HepG2 (cell line): Measurements from ENCODE around the gene ECHDC1. TPM values are rescaled to one million over a fixed set of nuclear protein-coding genes. Genes with fewer than 3 reads are reported as not detected.

ENCODE experiments used
- ATF4 ChIP-seq, 2 experiments: fragments of 450-650 bp in 1 of 2; sonication (generic) in 1 of 2; formaldehyde crosslinking; IDR thresholded peaks; 2 replicates each; pipeline versions ENCODE4 v1.5.0 to v1.8.0; 2020 to 2022; ENCODE audit warnings: mild to moderate bottlenecking in 1 of 2, missing genetic modification reagents in 1 of 2
- GLI4 ChIP-seq: sonication (generic); formaldehyde crosslinking; IDR thresholded peaks from 2 replicates; pipeline ENCODE4 v1.5.1; 2020; ENCODE audit warnings: missing genetic modification reagents, mild to moderate bottlenecking, moderate library complexity, borderline replicate concordance
- JARID2 ChIP-seq: sonication (generic); formaldehyde crosslinking; IDR thresholded peaks from 2 replicates; pipeline ENCODE4 v1.8.1; 2023; ENCODE audit warnings: missing genetic modification reagents, inconsistent platforms; ENCODE audit not compliant: insufficient replicate concordance
- MTF1 ChIP-seq: sonication (generic); formaldehyde crosslinking; IDR thresholded peaks from 2 replicates; pipeline ENCODE4 v1.5.0; 2020; ENCODE audit warnings: missing genetic modification reagents
- NFKB2 ChIP-seq: sonication (generic); formaldehyde crosslinking; IDR thresholded peaks from 2 replicates; pipeline ENCODE4 v1.4.0; 2020; ENCODE audit warnings: missing genetic modification reagents, borderline replicate concordance
- PRDM10 ChIP-seq: sonication (generic); formaldehyde crosslinking; IDR thresholded peaks from 2 replicates; pipeline ENCODE4 v1.4.0; 2020; ENCODE audit warnings: low read depth, missing genetic modification reagents
- SYNCRIP ChIP-seq: fragments of 200-400 bp; formaldehyde crosslinking; IDR thresholded peaks from 2 replicates; pipeline ENCODE4 v1.6.1; 2018; ENCODE audit warnings: mild to moderate bottlenecking, low read depth, low read length; ENCODE audit not compliant: insufficient read depth
- U2AF1 ChIP-seq: fragments of 200-400 bp; formaldehyde crosslinking; optimal IDR thresholded peaks from 2 replicates; pipeline ENCODE3; 2017; ENCODE audit warnings: mild to moderate bottlenecking, low read depth, low read length
- ZBTB2 ChIP-seq: sonication (generic); formaldehyde crosslinking; IDR thresholded peaks from 2 replicates; pipeline ENCODE4 v1.8.0; 2022; ENCODE audit warnings: low read depth, missing genetic modification reagents
- ZBTB44 ChIP-seq: sonication (generic); formaldehyde crosslinking; IDR thresholded peaks from 2 replicates; pipeline ENCODE4 v1.4.0; 2020; ENCODE audit warnings: missing genetic modification reagents
- ZFP90 ChIP-seq: sonication (generic); formaldehyde crosslinking; IDR thresholded peaks from 2 replicates; pipeline ENCODE4 v1.8.0; 2022; ENCODE audit warnings: missing genetic modification reagents, mild to moderate bottlenecking, inconsistent platforms, borderline replicate concordance
- ZNF24 ChIP-seq: fragments of 450-650 bp; IDR thresholded peaks from 2 replicates; pipeline ENCODE4 v1.6.1; 2017; ENCODE audit warnings: antibody characterized with exemption, mild to moderate bottlenecking
- ZNF280B ChIP-seq: sonication (generic); formaldehyde crosslinking; IDR thresholded peaks from 2 replicates; pipeline ENCODE4 v1.5.0; 2020; ENCODE audit warnings: missing genetic modification reagents, mild to moderate bottlenecking, borderline replicate concordance
- ZNF367 ChIP-seq: sonication (generic); formaldehyde crosslinking; IDR thresholded peaks from 2 replicates; pipeline ENCODE4 v1.4.0; 2020; ENCODE audit warnings: missing genetic modification reagents, borderline replicate concordance
- ZNF451 ChIP-seq: sonication (generic); formaldehyde crosslinking; IDR thresholded peaks from 2 replicates; pipeline ENCODE4 v1.5.0; 2020; ENCODE audit warnings: mild to moderate bottlenecking, missing genetic modification reagents
- ZNF503 ChIP-seq: sonication (generic); formaldehyde crosslinking; IDR thresholded peaks from 2 replicates; pipeline ENCODE4 v1.4.0; 2020; ENCODE audit warnings: missing genetic modification reagents
- ZNF792 ChIP-seq: IDR thresholded peaks from 2 replicates; pipeline ENCODE4 v1.6.1; 2016
- ZSCAN25 ChIP-seq: sonication (generic); formaldehyde crosslinking; IDR thresholded peaks from 2 replicates; pipeline ENCODE4 v1.8.0; 2022; ENCODE audit warnings: mild to moderate bottlenecking, missing genetic modification reagents
- polyA plus RNA-seq, 8 experiments: library from polyadenylated mRNA; depleted of rRNA in 3 of 8; stranded (reverse) in 7 of 8; unstranded in 1 of 8; fragments of >200 nt; fragmentation: Illumina TruSeq in 4 of 8; extraction: Trizol in 4 of 8; gene quantifications; 2 replicates each; pipeline versions ENCODE4 v1.2.1 to v1.2.3, GENCODE V29; 2011 to 2016; ENCODE audit warnings: low read depth in 4 of 8, missing spikeins in 1 of 8, mixed read lengths in 1 of 8; ENCODE audit not compliant: insufficient read depth in 1 of 8
- total RNA-seq, 5 experiments: library from RNA; depleted of rRNA; stranded (reverse); fragments of >200 nt; fragmentation: Illumina TruSeq; extraction: Trizol; gene quantifications; 2 replicates each; pipeline ENCODE4 v1.2.3, GENCODE V29; 2016; ENCODE audit warnings: low read depth in 1 of 5

Gene ECHDC1
- total and polyA plus RNA-seq, 2 of the 13 experiments (the other 11 are each of a cell fraction or from before 2014, with no cell fraction given): 32.8 to 98.1 TPM

GRCh38 chr6:127297502-127298070, 45.8 kb downstream of the ECHDC1 start (continued):
- no peak for TF ChIP-seq SYNCRIP
- peak; percentile 53 for TF ChIP-seq U2AF1
- no peak for TF ChIP-seq ZBTB2 (CRISPR knock-in tag)
- no peak for TF ChIP-seq ZNF367
- TF ChIP-seq JARID2 (CRISPR knock-in tag): no peak
- TF ChIP-seq ZNF451 (CRISPR knock-in tag): no peak
- no peak for TF ChIP-seq ZNF280B (CRISPR knock-in tag)
- TF ChIP-seq PRDM10 (CRISPR knock-in tag): peak; percentile 97
- TF ChIP-seq NFKB2 (CRISPR knock-in tag): no peak
- TF ChIP-seq ZSCAN25 (CRISPR knock-in tag): no peak
- TF ChIP-seq GLI4 (CRISPR knock-in tag): no peak
- TF ChIP-seq ZNF792 (CRISPR knock-in tag): no peak
- no peak for TF ChIP-seq MTF1 (CRISPR knock-in tag)
- 0 out of 4 replicates have a peak, but pooled peaks of 1 of the 2 experiments have one; percentile 13 for TF ChIP-seq ATF4 (CRISPR knock-in tag; IDR thresholded peaks at IDR 0.05)
- TF ChIP-seq ZBTB44: no peak
- TF ChIP-seq ZFP90 (CRISPR knock-in tag): no peak
- peak; percentile 51; the same call in 1 of the 2 replicates for TF ChIP-seq ZNF503 (CRISPR knock-in tag)
- no peak for TF ChIP-seq ZNF24
